Right kidney (tissue), 1 donor: Measurements from ENCODE around the gene SLC51B.
"Not testable (repeated sequence)": the region's sequence is repeated elsewhere in the genome, so short reads cannot be mapped to it uniquely, and the experiment has no call there.

Experiments
- DNase-seq: peaks from one replicate; pipeline ENCODE4 v3.0.0-alpha.2; 2016

Gene SLC51B

DNA sequence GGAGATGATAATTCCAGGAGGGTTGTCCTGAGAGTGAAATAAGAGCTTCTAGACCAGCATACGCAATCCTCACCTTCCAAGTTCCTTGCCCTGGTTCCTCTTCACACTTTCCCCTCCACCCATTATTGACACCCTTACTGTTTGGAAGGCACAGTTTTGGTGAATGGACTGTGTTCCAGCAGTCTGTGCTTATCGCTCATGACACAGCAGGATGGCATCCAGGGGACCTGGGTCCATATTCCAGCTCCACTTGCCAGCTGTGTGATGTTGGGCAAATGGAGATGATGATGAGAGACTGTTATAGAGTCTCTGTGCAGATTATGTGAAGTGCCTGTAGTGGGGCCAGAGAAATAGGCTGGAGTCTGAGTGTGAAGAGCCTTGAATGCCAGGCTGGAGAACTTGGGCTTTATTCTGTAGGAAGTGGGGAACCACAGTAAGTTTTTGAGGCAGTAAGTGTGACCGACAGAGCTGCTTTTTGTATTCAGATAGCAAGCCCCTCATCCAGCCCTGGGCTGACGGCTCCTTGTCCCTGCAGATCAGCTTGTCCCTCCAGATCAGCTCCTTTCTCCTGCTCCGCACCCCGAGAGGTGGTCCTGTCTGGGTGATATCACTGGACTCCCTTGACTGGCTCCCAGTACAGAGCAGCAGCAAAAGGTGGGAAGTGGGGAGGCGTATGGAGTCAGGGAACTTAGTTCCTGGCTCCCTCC is 39.5 kb downstream of the SLC51B start:
- no peak for DNase-seq

DNA sequence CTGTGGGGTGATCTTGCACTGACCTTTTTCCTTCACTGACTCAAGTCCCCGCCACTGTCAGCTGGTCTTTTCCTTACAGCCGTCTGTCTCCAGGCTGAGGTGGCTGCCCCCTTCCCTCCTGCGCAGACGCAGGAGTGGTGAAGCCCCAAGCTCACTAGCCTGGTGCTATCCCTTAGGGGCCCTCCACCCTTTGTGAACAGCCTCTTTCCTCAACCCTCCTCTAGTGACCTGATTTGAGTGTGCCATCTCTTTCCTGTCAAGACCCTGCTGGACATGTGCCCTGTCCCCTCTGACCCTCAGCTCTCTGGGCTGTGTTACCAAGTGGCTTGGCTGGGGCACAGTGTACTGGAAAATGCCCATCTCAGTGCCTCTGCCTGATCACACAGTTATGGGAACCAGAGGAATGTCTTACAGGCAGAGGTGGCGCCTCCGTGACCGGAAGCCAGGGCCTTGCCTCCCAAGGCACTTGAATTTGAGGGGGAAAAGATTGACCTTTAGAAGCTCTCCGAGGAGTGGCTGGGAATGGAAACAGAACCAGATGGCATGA is 40.1 kb downstream of the SLC51B start:
- DNase-seq, result no peak

DNA sequence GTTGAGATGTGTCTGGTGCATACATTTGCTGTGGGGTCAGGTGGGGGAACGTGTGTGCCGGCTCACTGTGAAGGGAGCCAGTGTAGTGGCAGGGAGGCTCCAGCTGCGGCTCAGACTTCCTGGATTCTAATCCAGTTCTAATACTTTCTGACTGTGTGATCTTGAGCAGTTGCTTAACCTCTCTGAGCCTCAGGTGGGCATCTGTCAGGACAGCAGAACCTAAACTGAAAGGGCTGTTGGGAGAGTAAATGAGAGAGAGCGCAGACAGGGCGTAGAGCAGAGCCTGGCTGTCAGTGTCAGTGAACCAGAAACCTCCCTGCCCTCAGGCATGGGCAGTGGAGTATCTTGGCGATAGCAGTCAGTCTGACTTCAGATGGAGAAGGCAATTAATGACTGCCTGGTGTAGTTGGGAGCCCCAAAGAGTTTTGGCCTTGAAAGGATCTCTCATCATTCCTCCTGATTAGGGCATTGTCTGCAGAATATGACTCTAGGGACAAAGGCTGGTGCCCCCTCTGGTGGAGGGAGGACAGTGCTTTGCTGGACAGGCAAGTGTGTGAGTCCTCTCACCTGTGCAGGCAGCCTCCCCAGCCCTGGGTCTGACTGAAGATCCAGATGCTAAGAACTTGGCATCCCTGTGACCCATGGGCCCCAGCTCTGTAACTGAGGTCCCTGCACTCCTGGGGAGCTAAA is 40.9 kb downstream of the SLC51B start:
- DNase-seq, result no peak

DNA sequence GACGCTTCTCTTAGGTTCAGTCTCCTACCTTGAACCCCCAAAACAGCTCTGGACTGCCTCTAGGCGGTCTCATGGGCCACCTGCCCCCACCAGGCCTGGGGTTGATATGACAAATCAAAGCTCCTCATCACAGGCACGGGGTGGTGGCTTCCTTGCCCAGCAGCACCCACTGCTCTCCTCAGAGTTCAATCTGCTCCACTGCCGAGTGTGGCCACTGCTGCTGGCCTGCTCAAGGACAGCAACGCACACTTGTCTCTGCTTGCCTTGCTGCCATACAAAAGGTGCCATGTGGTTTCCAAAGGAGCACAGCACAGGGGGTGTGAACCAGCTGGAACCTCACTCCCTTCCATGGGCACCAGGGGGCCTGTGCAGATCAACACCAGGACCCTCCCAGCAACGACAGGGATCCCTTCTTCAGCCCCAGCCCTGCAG is 41.5 kb downstream of the SLC51B start:
- DNase-seq, result no peak

DNA sequence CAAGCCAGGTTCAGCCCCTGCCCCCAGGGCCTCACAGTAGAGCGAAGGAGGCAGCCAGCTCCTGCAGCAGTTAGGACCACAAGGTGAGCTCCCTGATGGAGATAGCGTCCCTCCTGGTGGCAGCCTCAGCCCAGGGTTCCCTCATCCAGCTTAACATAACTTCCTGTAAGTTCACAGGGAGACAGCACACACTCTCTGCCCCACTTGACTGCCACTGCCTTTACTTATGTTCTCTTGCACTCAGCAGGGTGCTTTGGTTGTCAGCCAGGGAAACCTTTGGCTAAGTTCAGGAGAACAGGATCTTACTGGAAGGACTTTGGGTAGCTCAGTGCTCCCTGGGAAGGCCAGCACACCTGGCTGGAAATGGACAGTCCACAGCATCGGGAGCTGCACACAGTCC is 42.2 kb downstream of the SLC51B start:
- DNase-seq, result no peak

DNA sequence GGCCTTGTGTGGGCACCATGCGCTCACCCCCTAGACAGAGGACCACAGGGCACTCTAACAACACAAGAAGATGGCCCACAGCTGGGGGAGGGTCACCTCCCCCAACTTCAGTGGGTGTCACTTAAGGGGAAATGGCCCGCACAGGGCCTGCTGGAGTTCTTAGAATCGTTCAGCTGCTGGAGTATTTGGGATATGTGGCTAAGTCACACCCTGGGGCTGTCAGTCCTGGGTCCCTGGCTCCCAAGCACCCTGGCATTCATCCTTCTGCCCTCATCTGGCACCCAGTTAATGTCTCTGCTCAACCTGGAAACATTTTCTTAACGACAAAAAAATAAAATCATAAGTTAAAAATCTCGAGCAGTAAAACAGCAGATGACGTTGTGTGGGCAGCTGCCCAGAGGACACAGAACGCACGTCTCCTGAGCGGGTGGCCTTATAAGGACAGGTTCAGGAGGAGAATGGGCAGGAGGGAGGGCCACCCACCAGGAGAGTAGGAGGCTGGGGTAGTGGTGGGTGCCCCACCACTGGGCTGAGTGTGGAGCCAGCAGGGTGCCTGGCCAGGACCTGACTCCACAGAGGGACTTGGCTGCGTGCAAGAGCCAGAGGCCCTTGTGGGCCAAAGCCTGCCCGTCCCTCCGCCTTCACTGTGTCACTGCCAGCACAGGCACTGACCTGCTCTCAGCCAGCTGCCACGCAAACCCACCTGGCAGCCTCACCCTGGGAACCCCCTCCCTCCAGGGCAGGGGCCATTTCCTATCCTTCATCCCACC is 42.9 kb downstream of the SLC51B start:
- DNase-seq, result no peak

DNA sequence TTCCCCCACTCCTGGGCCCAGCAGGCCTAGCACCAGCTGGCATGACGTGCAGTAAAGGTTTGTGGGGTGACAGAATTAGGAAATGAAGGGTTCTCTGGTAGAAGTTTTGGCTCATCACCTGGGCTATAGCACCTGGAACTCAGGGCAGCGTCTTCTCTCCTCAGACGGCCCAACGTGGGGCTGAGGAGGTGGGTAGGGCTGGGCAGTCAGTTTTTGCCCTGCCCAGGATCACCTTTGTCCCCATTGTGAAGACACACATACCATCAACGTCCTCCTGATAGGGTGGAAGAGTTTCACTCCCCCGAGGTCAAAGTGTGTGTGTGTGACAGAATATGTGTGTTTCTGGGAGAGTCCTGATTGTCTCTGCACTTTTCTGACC is 43.4 kb downstream of the SLC51B start:
- DNase-seq, result no peak

DNA sequence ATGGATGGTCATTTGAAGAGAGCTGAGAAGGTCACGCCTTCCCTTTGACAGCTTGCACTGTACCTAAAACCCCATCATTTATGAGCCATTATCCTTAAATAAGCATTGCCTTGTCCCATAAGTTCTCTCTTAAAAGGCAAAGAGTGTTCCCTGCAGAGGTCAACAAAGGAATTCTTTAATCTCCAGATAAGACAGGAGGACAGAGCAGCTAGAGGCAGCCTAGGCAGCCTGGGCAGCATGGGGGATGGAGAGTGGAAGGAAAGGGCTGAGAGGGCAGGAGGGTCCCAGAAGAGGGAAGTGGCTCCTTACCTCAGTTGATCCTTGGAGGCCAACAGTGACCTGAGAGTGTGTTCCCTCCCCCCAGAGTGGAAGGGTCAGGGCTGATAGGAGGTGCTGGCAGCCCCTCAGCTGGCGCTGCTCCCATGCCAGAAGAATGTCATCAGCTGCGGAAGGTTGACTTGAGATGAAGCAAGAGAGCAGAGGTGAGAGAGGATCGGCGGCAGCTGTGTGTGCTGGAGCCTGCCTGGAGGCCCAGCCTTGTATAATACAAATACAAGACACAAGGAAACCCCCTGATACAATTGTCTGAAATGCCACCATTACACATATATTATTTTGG is 44.1 kb downstream of the SLC51B start:
- no peak for DNase-seq

DNA sequence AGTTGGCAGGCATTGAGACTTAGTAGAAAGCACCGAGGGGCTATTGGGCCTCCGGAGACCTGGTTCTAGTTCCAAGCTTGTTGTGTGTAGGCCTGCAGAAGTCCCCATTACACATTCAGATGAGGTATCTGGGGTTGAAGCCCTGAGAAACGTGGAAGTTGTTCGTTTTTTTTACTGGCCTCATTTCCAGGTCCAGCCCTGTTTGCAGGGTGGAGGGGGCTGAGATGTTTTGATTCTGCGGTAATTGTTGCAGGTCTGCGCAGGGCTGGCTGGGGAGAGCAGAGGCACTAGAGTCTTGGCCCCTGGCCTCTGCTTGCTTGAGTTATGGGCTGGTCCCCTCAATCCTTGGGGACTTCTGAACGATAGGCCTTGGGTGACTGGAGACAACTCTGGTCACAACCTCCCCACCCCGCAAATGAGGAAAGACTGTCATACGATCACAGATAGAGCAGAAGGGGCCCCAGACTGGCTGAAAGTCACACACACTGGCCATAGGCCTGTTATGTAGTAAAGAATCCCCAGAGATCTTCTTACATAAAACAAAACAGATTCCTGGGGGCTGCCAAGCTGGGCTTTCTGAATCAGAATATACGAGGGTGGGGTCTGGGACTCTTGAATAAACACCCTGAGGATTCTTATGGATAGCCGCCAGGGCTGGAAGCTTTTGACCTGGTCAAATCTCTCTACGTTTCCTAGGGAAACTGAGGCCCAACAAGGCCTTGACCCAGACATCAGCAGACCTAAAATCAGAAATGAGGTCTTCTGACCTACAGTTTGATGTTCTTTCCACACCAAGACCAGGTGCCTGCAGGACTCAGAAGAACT is 47.0 kb downstream of the SLC51B start:
- no peak for DNase-seq

DNA sequence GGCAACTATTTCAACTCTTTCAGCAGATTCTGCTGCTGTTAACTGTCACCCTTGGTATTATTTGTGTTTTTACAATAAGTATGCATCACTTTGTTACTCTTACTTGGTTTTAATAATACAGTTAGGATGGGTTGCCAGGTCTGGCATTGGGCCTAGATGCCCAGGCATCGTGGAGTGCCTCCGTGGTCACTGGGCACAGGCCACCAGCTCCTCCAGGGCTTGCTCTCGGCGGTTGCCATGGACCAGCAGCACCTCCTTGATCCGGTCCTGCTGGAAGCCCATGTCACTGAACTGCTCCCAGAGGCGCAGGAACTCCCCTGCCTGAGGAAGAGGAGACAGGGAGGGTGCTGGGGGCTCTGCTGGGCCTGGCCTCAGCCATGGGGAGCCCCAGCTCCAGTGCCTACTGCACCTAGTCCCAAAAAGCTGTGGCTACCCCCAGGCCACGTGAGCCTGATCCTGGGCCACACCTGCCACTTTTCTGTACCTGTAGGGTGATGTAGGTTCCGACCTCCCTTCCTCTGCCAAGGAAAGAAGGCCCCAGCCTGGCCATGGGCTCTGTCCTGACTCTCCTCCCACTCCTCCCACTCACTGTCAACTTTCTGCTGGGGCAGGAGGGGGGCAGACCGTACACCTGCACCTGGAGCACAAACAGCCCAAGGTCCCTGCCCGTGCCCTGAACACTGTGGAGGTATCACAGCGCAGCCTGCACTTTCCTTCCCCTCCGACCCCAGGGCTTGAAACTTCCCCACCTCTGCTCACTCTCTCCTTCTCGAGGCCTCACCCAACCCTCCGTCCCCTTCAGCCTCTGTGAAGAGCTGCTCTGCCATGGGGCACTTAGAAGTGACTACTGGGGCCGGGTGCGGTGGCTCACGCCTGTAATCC is 48.0 kb downstream of the SLC51B start:
- no peak for DNase-seq

DNA sequence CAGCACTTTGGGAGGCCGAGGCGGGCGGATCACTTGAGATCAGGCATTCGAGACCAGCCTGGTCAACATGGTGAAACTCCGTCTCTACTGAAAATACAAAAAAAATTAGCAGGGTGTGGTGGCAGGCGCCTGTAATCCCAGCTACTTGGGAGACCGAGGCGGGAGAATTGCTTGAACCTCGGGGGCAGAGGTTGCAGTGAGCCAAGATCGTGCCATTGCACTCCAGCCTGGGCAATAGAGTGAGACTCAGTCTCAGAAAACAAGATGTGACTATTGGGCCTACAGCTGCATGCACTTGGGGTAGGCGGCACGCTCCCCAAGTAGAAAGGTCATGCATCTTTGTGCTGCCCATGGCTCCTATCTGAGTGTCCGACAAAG is 48.6 kb downstream of the SLC51B start:
- not testable (repeated sequence) for DNase-seq

DNA sequence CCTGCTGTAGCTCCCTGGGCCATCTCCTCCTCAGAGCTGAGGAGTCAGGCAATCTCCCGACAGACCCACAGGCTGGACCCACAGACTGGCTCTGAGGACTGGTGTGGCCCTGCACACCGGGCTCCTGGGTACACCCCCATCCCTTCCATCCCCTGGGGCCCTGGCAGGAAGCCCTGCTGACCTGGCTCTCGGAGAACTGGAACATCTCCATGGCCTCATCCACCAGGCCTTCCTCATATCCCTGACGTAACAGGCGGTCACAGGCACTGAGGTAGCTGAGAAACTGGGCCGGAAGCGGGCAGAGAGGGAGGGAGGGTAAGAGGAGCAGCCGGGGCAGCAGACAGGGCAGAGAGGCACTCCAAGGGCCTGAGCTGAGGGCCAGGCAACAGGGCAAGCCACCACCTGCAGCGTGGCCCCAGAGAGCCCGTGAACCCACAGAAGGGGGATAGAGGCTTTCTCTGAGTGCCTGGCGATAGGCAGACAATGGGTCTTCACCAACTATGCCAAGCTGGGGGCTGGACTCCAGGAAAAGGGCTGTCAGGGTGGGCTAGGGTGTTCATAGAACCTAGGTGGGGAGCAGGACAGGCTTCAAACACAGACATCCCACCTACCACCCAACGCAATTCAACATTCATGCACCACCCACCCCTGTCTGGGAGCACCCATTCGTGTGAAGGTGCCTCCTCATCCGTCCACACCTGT is 49.3 kb downstream of the SLC51B start:
- DNase-seq, result no peak

DNA sequence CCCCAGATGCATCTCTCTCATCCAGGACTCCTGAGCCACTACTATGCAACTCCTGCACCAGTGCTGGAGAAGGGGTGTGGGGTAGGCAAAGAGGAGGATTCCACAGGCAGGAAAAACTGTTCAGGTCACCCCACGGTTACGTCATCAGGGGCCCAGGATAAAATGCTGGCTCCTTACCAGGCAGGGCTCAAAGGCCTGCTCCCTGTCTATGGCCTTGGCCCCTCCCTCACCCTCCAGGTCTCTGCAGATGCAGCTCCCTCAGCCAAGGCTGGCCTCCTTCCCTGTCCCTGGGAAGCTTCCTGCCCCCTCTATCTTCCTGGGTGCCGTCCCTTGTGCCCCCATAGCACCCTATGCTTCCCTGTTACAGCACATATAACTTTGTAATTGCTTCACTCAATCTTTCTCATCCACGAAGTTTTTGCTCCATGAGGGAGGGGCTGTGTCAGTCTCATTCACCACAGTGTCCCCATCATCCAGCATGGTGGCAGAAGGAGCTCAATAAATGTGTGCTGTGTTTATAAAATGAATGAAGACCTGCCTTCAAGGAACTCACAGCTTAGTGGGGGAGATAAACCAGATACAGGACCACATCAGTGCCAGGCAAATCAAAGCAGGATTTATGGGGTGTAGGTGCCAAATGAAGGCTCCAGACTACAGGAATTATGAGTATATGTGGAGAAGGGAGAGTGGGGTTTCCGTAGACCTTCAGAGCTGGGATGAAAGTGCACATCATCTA is 50.0 kb downstream of the SLC51B start:
- DNase-seq, result no peak

DNA sequence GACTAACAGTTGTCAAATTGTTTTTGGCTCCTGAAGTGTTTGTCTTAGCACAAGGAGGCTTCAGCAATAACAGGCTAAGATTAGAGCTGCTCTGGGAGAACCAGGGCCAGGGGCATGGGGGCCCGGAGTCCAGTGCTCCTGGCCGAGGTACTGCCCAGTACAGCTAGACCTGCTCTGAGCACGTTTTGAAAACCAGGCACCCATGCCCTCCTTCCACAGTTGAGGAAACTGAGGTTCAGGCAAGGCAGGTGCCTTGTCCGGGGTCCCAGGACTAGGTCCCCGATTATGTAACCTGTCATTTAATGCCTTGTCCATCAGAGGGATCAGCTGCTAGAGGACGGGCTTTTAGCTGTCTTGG is 50.5 kb downstream of the SLC51B start:
- no peak for DNase-seq

DNA sequence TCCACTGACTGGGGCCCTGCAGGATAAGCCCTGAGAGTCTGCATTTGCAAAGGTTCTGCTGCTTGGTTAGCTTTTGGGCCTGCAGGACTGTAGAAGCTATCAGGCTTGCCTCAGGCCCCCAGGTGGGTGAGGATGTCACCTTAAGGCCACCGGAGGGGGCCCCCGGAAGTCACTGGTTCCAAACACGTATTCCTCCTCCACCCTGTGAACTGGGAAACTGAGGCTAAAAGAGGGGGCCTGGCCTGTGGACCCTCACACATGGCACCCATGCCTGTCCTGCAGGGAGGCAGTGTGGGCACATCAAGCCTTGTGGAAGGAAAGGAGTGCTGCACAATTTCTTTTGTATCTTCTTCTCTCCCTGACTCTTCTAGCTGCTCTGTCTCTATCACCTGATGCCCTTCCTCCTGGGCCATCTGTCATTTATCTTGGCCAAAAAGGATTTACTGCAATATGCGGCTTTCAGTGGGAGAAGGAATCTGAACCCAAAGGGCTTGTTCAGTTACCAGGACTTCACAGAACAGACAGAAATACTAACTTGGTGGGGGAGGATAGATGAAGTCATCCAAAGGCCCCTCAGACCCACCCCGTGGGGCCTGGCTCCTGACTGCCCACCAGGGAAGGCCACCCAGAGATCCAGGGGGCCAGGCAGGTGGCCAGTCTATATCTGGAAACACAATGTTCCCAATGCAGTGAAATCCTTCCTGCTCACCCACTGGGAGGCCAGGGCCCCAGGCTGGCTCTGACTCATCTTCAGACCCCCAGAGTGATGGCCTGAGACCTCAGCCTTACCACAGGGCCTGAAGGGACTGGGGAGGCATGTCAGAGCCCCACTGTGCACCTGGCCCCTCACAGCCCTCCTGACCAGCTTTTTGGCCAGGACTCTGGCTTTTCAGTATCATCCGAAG is 51.5 kb downstream of the SLC51B start:
- DNase-seq, result no peak

DNA sequence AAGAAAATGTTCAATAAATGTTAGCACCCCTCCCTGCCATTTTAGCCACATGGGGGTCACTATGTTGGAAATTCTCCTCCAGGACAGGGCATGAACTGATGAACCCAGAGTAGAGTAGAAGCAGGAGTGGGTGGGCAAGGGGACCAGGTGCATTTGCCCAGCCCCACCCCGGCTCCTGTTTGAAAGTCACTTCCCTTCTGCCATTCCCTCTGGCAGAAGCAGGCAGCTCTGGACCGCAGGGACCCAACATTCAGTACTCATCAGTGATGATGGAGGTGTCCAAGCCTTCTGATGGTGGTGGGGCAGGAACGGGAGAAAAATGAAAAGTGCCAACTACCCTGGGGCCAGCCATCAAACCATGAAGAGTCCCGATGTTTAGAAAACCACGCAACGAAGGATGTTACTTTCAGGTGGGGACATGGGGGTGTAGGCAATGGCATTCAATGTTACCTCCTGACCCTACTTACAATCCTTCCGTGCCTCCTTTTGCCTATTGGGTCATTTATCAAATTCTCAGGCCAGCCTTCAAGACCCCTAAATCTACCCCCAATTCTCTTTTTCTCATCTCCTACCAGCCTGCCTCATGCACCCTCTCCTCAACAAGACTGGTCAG is 52.6 kb downstream of the SLC51B start:
- DNase-seq, result no peak

DNA sequence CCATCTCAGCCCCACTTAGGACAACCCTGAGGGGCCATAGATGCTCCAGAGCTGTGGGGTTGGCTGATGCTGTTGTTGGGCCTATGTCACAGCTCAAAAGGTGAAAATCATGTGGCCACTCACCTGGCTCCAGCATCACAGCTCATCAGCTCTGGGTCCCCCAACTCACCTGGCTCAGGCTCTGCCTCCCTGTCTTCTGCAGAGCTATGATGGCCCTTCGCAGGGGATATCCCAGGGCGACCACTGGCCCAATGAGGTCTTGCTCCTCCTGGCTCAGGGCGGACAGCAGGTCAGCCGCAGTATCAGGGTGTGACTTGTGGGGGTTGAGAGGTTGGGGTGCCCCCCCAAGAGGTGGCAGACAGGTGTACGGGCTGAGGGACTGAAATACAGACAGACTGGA is 54.1 kb downstream of the SLC51B start:
- no peak for DNase-seq

DNA sequence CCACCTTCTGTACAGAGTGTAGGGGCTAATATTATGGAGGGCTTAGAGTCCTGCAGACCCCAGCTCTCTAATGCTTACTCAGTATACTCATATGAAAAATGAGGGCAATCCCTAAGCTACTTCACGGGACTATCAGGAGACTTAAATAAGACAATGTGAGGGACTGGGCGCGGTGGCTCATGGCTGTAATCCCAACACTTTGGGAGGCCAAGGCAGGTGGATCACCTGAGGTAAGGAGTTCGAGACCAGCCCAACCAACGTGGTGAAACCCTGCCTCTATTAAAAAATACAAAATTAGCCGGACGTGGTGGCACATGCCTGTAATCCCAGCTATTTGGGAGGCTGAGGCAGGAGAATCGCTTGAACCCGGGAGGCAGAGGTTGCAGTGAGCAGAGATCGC is 54.6 kb downstream of the SLC51B start:
- not testable (repeated sequence) for DNase-seq
